GM12864 (cell line): ENCODE measurements around the gene RELL2.
A peak's percentile ranks its signal among the peaks of the same experiment; 100 is the strongest.

ENCODE experiments used
- DNase-seq: peaks from one replicate; pipeline ENCODE4 v3.0.0-alpha.2; 2011; ENCODE audit warnings: low read depth
- H3K4me3 ChIP-seq: 2 replicates; pipeline ENCODE4 v1.5.1; 2011; ENCODE audit warnings: mild to moderate bottlenecking, low read depth, low read length, control low read depth
- TF ChIP-seq, protein P1 (sequence below): IDR thresholded peaks from 2 replicates; pipeline ENCODE4 v1.5.1; 2011; ENCODE audit warnings: low read depth, mild to moderate bottlenecking, moderate library complexity, low read length, control low read depth, inconsistent platforms; ENCODE audit errors: missing control alignments

RELL2 gene

GRCh38 chr5:141611289-141611688 lies 25.5 kb upstream of the RELL2 start:
- TF ChIP-seq, protein P1, sequence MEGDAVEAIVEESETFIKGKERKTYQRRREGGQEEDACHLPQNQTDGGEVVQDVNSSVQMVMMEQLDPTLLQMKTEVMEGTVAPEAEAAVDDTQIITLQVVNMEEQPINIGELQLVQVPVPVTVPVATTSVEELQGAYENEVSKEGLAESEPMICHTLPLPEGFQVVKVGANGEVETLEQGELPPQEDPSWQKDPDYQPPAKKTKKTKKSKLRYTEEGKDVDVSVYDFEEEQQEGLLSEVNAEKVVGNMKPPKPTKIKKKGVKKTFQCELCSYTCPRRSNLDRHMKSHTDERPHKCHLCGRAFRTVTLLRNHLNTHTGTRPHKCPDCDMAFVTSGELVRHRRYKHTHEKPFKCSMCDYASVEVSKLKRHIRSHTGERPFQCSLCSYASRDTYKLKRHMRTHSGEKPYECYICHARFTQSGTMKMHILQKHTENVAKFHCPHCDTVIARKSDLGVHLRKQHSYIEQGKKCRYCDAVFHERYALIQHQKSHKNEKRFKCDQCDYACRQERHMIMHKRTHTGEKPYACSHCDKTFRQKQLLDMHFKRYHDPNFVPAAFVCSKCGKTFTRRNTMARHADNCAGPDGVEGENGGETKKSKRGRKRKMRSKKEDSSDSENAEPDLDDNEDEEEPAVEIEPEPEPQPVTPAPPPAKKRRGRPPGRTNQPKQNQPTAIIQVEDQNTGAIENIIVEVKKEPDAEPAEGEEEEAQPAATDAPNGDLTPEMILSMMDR = no peak
- no peak for DNase-seq
- H3K4me3 ChIP-seq = no peak overlapping the region

DNA sequence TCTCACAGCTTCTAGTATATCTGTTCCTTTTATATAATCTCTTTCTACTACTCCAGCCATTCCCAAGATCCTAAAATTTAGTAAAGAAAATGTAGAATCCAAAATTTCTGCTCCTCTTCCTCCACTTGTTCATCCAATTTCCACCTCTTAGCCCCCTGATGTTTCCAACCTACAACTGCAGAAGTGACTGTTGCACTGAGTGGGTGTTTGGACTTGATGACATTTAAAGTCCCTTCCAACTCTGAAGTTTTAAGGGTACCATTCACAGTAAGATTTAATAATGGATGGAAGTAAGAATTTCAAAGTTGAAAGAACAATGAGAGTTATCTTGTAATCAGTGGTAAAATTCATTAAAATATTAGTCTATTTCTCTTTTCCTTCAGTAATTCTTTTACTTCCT lies 23.5 kb upstream of the RELL2 start:
- TF ChIP-seq, protein P1 = no peak
- no peak for DNase-seq
- H3K4me3 ChIP-seq = no peak overlapping the region

DNA sequence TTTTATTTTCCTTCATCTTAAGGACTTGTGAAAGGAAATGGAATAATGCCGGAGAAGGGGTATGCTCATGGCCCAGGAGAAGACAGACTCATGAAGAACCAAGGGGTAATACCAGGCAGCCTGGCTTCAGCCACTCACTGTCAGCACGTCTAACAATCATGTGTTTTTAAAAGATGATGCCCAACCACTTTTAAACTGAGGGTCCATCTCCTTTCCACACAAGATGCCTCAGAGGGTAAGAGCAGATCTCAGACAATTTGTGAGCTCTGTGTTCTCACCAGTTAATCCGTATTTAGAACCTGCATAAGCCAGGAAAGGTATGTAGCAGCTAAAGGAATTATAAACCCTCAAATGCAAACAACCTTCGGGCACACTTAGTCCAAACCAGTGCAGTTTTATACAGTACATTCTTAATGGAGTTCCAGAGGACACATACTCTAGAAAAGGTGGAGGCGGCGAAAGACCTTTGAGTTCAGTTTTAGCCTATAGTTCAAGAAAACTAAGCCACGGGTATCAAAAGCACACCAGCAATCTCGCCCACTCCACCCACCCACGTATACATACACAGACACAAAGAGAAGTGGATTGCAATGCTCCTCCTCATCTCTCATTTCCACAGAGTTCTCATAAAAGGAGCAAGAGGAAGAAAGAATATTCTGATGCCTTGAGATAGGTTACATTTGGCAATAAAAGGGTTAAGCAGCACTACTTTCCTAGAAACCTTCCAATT lies 20.6 kb upstream of the RELL2 start:
- no peak for DNase-seq
- H3K4me3 ChIP-seq = peak overlapping the region; percentile 79
- TF ChIP-seq, protein P1 = no peak

GRCh38 chr5:141617128-141617527 lies 19.7 kb upstream of the RELL2 start:
- TF ChIP-seq, protein P1 = no peak
- H3K4me3 ChIP-seq = peak overlapping the region; percentile 79
- DNase-seq = no peak

DNA sequence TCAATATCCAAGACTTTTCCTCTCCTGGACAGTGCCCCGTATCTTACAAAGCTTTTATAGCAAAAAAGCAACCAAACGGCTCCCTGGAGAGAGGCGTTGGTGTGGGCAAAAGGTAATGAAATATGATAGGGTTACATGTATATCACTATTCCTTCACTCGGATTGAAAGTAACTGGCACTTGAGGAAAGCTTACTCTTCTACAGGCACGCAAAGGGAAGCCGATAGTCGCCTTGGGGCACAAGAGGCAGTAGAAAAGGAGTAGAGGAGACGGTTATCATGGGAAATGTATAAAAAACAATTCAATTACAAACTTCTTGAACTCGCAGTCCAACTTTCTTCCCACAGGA lies 19.1 kb upstream of the RELL2 start:
- no peak for DNase-seq
- peak overlapping the region; percentile 79 for H3K4me3 ChIP-seq
- TF ChIP-seq, protein P1 = no peak

DNA sequence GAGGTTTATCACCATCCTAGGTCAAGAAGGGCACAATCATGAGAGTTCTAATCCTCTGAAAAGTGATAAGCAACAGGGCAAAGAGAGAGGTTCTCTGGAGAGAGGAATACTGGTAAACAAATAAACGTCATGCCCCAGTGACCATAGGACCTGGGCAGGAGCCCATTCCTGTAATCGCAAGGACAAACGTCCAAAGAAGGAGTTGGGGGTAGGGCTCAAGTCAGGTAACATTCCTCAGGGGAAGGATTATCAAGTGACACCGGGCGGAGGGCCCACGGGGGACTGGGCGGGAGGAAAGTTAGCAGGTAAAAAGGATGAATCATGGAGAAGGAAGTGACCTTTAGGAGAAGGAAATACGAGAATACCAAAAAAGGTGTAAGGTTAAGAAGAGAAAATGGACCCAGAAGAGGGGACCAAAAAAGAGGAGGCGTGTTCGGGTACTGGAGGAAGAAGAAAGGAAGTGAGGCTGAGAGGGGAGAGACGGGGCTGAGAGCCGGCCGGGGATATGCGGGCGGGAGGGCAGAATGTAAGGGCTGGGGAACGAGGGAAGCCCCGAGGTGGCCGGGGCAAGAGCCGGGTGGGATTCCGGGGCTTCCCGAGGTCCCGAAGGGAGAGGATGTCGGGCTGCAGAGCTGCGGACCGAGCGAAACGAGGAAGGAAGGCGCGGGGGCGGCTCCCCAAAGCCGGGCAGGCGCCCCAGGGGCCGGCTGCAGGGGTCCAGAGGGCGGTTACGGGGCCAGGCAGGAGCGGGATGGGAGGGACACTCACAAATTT lies 18.6 kb upstream of the RELL2 start:
- TF ChIP-seq, protein P1 = no peak
- H3K4me3 ChIP-seq = peak overlapping the region; percentile 79
- no peak for DNase-seq
